GM19463 (cell line): Measurements from ENCODE around the gene ATF2.

Source experiments
- ATAC-seq: cut with Tn5 transposase; IDR thresholded peaks from one replicate; pipeline ENCODE4 v1.9.1; 2021; ENCODE audit warnings: mild to moderate bottlenecking, moderate library complexity; ENCODE audit not compliant: unreplicated experiment

The ATF2 gene, protein sequence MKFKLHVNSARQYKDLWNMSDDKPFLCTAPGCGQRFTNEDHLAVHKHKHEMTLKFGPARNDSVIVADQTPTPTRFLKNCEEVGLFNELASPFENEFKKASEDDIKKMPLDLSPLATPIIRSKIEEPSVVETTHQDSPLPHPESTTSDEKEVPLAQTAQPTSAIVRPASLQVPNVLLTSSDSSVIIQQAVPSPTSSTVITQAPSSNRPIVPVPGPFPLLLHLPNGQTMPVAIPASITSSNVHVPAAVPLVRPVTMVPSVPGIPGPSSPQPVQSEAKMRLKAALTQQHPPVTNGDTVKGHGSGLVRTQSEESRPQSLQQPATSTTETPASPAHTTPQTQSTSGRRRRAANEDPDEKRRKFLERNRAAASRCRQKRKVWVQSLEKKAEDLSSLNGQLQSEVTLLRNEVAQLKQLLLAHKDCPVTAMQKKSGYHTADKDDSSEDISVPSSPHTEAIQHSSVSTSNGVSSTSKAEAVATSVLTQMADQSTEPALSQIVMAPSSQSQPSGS

DNA sequence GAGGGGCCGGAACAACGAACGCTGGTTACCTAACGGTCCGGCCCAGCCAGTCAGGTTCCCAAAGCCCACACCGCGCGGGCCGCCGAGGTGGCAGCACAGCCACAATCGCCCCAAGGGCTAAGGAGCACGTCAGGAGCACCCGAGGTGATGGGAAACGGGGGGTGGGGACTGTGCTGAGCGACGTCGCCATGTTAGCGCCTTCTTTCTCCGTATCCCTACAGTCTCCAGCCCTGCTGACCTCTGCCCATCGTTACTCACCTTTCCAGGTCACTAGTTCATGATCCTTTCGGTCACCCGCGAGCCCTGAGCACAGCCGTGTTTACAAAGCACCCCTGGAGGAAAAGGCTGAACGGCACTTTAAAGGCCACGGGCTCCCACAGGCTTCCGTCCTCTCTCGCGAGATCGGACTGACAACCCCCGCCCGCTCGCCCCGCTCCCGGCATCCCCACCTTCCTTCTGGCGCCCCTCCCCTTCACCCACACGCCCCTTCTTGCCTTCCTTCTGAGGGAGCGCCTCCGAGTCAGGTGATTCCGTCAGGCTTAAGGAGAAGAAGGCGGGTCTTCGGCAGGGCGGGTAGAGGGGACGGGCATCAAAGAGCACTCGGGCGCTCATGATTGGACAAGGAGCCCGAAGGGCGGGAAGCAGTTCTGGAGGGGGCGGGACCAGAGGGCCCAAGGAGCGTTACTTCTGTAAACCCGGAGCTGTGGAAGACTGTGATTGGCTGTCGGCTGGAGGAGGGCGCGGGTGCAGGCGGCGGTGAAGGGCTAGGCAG is at the start of gene ATF2:
Gene ATF2 (minus strand): TSS at position 412 of the 772 bp plus-strand sequence. CDS start 31,760 bp downstream, outside the sequence.
- ATAC-seq = peak; percentile 93

DNA sequence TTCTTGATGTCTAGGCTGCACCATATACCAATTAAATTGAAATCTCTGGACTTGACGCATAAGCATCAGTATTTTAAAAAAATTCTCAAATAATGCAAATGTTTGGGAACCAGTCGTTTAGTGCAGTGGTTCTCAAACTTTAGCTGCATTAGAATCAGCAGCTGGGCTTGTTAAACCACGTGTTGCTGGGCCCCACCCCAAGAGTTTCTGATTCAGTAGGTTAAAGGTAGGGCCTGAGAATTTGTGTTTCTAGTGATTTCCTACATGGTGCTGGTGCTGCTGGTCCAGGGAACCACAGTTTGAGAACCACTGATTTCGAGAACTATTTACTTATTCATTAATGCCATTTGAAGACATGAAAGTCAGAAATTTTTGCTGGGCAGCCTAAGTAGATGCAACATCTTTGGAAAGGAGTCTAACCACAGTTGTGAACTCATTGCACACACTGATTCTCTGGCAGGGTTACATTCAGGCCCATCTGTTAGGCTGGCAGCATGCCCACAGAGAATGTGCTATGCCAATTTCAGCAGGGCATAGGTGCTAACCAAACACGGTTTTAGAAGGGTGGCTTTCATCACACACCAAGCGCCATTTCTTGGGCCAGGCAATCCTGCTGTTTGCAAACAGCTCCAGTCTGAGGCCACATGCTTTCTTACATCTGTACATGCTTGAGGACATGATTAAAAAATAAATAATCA is 39.9 kb upstream of the ATF2 start:
- ATAC-seq = no peak

DNA sequence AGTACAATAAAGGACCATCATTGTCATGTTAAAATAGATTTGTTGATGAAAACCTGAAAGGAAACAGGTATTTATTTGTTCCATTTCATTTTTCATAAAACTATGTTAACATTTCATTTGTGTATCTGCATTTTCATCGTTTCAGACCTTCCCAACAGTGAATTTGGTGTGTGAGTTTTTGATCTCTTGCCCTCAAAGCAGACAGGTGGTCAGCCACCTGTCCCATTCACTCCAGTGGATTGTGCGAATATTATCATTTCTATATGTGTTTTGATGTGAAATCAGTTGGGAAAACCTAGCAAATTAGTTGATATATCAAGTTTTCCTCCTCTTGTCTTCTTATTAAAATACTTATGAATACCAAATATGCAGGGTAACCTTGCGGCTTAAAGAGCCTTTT is 38.9 kb upstream of the ATF2 start:
- ATAC-seq = no peak

DNA sequence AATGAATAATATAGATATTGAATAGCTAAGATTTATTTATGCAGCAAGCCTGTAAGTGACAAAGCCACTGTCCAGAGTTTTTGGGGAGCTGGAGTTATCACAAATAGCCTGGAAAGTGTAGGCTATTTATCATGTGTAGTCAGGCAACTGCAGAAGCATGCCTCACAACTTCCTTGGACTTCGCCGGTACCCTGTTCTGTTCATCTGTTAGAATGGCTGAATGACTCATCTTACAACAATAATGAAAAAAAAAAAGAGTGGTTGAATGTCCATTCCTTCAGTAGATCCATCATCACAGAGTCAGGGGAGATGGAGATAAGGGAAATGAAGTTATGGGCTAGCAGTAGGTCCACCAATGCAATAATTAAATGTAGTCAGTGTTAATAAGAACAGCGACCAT is 37.5 kb upstream of the ATF2 start:
- ATAC-seq = no peak

DNA sequence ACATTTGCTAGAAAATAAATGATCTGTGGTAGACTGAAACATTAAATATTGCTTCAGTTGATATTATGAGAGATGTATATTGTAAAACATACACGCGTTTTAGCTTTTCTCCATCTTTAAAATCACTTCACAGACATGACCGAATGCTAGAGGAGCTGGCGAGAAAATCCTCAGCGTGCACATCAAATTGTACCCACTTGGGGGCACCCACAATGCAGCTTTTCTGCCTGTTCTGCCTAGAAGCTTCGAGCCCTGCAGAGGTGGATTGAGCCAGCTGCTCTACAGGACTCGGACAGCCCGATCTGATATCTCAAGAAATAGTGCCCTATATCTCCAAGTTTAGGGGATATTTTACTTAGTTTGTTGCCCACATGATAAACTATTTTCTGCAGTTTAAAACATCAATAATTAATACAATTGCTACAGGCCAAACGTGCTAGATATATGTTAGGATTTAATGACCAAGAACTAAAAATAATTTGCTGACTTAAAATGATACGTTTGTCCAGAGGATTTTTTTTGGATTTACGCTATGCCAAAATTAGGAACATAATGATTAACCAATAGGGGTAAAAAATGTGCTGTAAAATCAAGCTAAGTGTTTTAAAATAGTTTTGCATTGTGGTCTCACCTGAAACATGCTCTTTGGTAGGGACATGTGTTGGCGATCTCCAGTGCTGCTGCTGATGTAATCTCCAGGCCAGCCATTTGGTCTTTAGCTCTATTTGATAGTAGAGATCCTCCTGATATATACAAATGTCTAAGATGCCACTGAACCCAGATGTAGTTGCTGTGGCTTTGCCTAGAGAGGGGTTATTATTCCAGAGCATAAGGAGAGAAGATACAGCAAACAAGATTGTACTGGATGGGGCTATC is 35.9 kb upstream of the ATF2 start:
- peak; percentile 97 for ATAC-seq

DNA sequence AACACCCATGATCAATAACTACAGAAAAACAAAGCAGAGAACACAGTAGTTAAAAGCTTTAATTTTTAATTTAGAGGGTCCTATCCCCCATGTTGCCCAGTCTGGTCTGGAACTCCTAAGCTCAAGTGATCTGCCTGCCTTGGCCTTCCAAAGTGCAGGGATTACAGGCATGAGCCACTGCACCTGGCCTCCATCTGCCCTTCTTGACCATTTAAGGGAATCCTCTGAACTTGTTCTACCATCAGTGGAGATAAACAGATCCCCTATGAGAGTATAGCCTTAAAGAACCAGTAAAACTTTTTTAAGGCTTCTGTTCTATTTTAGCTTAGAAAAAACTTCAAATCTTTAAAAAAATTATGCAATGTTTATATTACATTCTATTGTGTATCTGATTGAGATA is 27.0 kb upstream of the ATF2 start:
- no peak for ATAC-seq

DNA sequence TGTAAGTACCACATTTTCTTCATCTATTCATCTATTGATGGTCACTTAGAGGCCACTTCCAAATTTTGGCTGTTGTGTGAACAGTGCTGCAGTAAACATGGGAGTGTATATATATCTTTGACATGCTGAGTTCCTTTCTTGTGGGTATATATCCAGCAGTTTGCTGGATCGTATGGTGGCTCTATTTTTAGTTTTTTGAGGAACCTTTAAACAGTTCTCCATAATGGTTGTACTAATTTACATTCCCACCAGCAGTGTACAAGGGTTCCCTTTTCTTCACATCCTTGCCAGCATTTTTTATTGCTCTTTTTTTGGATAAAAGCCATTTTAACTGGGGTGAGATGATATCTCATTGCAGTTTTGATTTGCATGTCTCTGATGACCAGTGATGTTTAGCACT is 20.8 kb upstream of the ATF2 start:
- no peak for ATAC-seq

DNA sequence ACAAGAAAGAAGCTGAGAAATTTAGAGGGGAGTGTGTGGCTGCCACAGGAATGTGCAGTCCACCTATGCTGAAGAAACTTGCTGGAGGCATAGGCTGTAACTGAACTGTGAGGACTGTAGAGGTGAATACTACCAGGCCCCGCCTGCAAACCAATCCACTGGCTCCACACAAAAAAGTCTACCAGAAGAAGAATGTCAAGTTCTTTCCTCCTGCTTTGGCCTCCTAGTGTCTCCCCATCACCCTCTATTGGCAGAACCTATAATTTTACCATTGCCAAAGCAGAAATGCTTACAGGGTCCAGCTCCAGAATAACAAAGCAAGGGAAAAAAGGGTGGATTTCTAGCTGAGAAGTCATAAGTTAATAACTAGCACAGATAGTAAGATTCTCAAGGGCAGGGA is 19.4 kb upstream of the ATF2 start:
- peak; percentile 71 for ATAC-seq

DNA sequence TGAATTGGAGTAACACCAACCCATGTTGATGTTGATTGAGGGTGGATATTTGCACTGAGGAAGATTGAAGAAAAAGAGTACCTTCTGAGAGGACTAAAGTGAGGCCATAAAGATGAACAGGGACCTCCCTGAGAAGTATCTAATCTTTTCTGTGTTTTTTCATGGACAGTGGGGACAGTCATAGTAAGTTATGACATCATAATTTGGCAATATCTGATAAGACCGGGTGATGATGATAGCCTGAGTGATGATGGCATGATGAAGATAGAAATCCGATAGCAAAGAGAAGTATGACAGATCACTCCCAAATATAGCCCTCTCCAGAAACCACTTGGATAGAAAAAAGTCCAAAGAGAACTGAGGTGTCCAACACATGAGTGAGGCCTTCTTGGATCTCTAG is 15.7 kb upstream of the ATF2 start:
- ATAC-seq = no peak

DNA sequence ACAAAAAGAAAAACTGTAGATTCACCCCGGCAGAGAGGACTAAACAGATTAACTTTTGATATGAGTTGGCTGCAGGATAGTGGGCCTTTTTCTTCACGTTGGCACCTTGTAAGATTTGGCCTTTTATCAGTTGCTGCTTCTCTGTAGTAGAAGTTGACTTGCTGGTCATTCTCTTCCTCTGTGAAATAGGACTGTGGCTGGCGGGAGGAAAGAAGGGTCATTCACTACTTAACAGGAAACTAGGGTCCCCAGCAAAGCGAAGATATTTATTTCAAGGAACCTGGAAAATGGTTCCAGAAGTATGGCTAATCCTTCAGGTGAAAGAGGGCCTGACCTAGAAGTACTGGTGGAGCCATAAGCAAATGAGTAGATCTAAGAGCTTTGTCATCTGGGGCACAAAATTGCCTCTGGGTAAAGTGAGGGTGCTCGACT is 13.9 kb upstream of the ATF2 start:
- no peak for ATAC-seq

DNA sequence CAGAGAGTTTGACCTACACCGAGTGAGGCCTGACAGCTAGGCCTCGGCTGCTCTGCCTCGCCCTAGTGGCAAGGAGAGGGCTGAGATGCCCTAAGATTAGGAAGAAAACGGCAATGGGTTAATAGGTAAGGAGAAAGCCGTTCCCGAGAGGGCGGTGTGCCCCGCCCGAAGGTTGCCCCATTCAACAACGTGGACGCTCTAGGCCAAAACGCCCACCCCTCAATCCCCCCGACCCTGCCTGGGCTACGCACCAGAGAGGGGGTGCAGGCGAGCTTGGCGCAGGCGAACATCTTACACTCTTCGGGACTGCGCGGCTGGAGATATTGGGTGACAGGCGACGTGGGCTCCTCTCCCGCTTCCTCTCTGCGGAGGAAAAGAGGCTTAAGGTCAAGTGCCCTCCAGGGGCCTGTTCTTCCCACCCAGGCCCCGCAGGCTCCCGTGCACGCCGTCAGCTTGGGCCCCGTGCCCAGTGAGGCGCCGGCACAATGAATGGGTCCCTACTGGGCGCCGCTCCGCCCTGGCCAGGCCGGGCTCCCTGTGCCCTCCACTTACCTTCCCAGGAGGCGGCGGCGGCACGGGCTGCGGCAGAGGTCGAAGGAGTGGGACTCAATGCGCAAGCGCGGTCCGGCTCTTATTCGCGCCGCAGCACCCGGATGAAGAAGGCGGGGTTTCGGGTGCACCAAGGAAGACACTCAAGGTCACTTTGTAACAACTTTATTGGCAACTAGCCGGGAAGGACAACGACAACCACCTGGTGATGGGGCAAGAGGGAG is 13.3 kb upstream of the ATF2 start, which contains the start of gene ATP5MC3:
Gene ATP5MC3 (minus strand): TSS at position 607 of the 773 bp plus-strand sequence. CDS start 317 bp downstream, at position 290.
- ATAC-seq = peak; percentile 86

DNA sequence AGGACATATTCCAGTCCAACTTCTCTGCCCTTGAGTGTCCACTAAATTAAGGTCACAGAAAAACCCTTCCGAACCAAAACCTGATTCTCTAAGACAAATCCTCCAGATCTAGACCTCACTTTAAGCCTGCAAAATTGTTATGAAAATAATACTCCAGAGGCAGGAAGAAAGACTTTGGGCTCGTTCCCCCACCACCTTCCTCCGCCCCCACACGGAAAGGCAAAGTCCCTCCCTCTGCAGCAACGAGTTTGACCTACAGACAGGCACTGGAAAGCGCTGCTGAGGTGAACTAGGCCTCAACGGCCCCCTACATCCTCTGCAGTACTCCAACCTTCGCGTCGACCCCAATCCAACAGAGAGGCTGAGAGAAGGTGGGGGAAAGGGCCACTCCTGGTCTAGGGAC is 12.7 kb upstream of the ATF2 start:
- ATAC-seq = peak; percentile 51

DNA sequence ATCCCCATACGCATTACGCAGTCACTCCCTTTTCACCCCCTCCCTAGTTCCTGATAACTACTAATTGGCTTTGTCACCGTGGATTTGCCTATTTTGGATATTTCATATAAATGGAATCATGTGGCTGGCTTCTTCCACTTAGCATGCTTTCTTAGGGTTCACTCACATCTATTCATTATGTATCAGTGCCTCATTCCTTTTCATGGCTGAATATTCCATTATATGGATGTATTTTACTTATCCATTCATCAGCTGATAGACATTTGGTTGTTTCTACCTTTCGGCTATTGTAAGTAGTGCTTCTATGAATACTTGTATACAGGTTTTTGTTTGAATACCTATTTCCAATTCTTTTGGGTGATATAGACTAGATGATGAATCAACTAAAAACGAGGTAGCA is 8.6 kb upstream of the ATF2 start:
- no peak for ATAC-seq

DNA sequence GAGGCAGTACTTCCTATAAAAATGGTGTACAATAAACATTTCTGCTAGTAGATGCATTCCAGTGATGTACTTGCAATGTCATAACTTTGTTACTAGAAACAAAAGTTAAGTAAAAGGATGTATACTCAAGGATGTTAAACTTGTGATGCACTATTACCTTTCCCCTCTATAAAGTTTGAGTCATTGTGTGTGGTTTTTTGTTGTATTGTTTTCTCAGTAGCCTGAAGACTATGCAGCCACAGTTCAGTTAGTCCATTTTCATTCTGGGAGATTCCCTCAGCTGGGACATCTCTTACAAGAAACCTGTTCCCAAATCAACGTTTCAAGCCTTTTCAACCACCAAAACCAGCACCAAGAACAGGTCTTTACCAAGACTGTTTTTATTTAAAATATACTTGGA is 7.9 kb upstream of the ATF2 start:
- no peak for ATAC-seq

DNA sequence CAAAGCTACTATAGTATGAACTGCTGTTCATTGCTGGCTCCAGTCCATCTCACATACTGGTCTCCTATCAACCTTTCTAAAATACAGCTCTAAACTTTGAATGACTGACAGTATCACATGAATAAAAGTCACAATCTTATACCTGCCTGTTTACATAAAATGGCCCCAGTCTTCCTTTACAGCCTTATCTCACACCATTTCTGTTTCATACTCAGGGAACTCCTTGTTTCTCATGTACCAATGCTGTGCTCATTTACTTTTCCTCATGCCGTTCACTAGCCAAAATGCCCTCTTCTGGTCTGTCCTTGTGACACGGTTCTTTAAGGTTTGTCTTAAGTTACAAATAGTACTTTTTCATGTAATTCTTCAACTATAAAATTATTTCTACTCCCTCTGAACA is 7.3 kb upstream of the ATF2 start:
- ATAC-seq = no peak

DNA sequence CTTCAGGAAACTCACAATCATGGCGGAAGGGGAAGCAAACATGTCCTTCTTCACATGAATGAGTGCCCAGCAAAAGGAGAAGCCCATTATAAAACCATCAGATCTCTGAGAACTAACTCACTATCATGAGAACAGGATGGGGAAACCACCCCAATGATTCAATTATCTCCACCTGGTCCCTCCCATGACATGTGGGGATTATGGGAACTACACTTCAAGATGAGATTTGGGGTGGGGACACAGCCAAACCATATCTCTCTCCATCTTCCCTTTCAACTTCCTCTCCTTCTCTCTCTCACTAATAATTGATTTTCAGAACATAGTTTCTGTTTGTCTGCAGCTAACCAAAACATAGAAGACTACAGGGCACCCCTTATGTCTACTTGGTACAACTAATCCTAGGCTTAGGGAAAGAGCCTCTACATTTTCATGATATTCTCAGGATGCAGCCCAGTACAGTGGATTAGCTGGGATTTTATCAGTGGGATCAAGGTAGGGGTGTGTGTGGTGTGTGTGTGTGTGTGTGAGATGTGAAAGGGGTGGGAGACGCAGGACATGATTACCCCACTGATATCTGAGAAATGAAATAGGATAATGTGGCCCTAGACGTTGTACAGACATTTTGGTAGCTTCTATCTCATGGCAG is 2.8 kb upstream of the ATF2 start:
- ATAC-seq = no peak

DNA sequence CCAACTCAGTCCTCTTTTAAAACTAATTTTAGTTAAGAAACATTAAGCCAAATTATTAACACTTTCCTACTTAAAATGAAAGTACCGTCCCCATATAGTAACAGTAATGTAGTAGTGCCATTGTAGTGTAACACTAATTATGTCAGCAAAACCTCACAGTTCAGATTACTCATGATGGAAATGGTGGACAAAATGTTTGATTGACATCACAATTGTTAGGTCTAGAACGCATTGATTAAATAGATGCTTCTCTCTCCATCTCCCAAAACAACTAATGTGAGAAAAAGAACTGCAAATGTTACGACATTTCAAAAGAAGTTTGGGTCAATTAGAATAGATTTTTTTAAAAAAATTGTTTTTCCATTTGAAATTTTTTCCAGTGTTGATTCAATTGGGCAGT is 1.2 kb upstream of the ATF2 start:
- no peak for ATAC-seq

DNA sequence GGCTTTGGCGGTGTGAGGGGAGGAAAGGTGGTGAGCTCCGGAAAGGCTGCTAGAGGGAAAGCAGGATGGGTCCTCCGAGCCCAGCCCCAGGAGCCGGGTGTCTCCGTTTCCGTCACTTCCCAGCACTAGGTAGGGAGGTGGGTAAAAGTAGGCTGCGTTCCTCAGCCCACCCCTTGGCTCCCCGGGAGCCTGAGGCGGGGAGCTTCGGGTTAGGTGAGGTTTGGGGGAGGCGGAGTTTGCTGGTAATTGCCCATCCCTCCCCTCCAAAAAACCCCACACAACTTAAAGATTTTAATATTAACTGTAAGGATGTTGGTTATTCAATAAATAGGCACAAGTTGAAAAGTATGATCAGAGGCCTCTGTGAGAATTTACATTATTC is 552 bp upstream of the ATF2 start:
- peak; percentile 17 for ATAC-seq
